OCI-M2 (cell line): ENCODE results near the gene HIPK2.

ENCODE experiments used
- DNase-seq: peaks from one replicate; lab custom pipeline; 2025; ENCODE audit not compliant: unreplicated experiment; lab: John Stamatoyannopoulos, UW

Gene HIPK2

DNA sequence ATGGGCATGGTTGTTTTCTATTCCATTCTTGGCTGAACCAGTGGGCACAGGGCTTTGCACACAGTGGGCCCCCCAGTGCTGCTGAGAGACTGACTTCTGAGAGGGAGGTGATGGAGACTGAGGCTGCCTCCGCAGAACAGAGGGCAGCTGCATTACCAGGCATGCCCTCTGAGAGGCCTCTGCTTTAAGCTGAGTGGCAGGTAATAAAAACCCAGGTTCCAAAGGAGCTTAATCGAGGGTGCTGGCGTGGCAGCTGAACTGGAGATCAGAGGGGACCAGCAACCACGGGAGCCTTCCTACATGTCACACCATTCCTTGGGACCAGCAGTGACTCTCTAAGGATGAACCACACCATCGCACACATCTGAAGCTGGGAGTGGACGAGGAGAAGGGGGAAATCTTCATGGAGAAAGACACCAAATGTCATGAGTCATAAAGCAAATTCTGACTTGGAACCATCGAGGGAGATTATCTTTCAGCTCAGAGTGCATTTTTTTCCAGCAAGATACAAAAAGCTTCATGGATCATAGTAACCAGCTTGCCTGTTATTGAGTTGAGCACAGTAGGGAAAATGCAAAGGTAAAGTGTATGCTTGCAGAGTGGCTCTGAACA lies 24.6 kb downstream of the HIPK2 start:
- DNase-seq, result no peak

DNA sequence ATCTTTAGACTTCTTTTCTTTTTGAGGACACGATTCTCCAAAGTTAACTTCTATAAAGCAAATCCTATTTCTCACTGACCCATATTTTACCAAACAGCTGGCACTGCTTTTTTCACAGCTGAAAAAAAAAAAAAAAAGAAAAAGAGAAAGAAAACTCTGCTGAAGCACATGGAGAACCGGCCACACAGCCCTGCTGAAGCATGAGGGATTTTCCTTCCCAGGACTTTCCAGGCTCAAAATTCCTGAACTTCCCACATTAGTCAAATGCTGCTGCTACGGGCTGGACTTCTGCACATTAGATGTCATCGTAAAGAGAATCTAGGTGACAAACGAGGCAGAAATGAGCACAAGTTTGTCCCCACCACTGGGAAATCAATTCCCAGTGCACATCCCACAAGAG lies 25.2 kb downstream of the HIPK2 start:
- DNase-seq, result no peak

DNA sequence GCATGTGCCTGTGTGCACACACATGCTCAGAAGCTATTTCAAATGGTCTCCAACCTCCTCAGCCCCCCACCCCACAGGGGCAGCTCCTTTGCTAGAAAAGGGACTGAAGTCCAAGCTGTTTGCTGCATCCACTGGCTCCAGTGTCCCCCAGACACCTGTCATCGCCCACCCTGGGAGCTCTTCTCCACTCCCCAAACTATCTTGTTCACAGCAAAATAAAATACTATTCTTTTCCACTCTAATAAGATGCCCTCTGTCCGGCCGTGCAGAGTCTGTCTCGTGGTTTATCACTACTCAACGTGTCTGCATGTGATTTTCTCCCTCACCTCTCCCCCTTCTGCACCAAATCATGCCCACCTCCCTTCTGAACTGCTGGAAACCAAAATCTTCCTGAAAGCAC lies 25.6 kb downstream of the HIPK2 start:
- no peak for DNase-seq

DNA sequence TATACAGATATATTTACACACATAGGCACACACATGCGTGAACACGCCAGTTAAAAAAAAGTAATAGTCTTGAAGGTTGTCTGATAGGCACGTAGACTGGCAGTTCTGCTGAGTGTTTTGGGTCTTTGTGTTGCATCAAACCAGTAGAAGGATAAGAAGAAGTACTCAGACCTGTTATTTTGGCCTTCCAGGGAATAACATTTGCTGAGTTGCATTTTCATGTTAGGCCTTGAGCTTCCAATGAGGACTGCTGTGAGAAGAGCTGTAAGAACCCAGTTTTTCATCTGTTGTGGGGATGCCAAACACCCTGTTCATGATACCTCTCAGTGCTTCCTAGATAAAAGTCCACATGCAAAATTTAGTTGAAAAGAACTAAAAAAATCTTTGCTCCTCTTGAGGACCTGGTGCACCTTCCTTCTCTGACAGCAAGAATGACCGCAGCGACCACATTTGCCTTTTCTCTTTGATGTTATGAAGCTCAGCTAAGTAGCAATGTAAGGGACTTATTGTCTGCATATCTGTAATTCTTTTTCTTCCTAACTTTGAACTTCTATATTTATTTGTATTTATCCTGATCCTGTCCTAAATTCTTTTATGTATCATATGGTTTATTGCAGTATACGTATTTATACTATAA lies 27.2 kb downstream of the HIPK2 start:
- no peak for DNase-seq

DNA sequence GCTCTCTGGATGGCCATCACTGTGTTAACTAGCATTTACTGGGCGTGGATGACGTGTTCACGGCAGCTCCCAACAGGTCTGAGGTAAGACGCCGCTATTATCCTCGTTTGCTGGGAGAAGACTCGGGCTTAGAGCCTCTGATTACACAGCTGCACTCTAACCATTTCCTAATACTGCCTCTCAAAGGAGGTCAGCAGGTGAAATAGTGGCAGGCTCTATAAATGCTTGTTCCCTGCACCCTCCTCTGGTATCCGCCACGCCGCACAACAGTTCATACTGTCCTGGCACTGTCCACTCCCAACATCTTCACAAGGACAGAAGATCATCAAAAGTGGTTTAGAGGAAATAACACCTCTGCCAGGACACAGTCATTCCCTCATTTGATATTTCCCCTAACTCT lies 28.3 kb downstream of the HIPK2 start:
- DNase-seq, result no peak

DNA sequence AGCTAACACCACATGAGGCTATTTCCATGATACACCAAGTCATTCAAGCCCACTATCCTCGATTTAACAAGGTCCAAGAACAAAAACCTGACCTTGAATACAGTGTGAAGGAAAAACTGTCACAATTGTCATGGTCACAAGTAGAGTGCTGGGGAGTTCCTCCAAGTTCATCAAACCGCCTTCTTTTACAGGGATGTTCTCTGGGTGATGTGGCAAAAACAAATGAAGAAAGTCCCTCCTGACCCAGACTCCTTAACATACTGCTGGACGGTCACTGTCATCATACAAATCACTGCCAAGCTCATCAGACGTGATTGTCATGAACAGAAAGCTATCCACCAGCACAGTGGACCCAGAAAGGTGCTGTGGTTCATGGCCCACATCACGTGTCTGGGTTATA lies 28.9 kb downstream of the HIPK2 start:
- no peak for DNase-seq

DNA sequence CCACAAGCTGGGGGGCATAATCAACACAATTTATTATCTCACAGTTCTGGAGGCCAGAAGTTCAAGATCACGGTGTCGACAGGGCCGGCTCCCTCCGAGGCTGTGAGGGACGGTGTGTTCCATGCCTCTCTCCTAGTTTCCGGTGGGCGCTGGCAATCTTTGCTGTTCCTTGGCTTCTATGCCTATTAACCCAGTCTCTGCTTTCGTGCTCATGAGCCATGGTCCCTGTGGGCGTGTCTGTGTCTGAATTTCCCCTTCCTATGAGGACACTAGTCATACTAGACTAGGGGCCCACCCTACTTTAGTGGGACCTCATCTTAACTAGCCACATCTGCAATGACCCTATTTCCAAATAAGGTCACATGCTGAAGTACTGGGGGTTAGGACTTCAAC lies 29.4 kb downstream of the HIPK2 start:
- DNase-seq, result no peak

DNA sequence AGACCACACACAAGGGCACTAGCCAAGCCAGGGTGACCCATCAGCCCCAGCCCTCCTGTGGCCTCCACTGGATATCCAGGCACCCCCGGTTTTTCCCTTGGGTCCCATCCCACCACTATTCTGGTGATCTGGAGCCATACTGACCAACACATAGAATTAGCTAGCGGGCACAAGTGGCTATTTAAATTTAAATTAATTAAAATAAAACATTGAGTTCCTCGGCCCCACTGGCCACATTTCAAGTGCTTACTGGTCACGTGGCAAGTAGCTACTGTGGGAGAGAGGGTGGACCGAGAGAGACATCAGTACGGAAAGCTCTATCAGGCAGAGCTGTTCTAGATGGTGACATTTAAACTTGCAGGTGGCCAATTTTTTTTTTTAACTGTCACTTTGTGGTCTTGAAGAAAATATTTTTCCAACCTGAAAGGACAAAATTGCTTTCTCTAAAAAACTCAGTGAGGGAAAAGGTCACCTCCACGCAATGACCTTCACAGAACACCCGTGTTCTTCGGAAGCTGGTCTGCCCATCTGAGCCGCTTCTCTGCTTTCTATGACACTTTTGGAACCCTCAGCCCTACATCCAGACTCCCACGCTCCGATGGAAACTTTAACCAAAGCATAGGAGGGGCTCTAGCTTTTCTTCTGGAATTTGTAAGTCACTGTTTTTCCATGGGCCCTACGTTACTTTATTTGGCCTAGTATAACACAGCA lies 30.0 kb downstream of the HIPK2 start:
- no peak for DNase-seq

DNA sequence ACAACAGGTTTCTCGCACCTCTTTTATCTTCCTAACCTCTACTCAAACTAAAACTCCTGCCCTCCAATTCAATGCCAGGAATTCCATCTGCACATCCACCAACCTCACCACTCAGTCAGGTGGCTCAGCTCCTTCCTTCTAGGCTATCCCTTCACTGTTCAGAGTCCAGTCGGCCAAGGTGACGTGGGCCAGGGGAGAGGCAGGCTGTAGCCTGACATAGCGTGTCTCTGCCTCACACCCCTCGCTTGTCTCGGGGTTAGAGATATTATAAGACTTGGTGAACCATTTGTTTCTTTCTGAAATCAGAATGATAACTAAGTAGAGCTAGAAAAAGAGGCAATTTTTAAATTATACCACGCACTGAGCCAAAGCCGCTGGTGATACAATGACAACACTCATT lies 31.1 kb downstream of the HIPK2 start:
- DNase-seq, result no peak

DNA sequence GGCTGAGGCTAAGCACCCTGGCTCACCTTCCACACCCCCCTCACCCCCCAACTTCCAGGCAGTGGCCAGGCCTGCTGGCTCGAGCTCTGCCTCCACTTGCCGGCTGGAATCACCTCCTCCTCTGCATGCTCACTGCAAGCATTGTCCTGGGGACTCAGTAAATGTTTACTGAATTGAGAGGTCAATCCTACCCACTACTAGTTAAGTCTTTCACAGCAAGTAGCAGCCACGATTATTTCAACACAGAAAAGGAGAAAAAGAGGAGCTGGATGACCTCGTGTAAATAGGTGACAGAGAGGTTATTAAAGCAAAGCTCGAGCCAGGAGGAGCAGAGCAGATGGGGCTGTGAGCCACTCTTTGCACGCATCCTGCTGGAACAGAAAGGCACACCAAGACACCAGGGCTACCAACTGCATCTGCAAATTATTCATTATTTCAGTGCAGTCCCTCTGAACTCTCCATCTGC lies 32.1 kb downstream of the HIPK2 start:
- DNase-seq, result no peak

DNA sequence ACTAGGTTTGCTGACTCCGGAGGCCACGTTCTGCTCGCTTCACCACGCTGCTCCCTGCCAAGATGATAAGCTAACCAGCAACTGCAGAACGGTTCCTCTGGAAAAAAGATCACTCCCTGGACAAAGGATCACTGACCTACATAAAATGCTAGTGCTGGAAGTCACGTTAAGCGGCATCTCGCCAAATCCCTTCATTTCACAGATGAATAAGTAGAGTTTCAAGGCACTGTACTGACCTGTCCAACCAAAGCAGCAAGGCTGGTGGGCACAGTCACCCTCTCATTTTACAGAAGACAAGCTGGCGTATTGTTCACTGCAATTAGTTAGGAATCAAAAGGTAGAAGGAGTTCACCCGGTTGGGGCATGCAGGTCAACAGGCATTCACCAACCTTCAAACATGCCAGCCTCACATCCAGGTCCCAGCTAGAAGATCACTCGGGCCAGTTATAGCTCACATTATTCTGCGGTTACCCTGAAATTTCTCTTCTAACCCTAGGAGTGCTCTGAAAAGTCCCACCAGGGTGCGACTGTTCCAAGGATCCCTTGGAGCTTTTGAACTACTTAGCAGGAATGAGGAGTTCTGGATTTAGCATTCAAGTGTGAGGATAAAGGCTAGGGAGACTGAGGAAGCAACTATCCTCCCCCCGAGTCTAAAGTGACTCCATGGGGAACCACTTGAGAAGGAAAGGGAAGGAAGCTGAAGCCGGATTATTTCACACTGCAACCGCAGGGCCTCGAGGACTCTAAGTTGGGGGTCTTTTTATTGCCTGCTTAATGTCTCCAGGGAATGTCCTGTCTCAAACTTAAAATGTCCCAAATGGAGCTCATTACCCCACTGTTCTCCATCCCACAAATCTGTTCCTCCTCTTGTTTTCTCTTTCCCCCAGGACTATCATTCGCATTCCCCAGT lies 32.8 kb downstream of the HIPK2 start:
- no peak for DNase-seq

DNA sequence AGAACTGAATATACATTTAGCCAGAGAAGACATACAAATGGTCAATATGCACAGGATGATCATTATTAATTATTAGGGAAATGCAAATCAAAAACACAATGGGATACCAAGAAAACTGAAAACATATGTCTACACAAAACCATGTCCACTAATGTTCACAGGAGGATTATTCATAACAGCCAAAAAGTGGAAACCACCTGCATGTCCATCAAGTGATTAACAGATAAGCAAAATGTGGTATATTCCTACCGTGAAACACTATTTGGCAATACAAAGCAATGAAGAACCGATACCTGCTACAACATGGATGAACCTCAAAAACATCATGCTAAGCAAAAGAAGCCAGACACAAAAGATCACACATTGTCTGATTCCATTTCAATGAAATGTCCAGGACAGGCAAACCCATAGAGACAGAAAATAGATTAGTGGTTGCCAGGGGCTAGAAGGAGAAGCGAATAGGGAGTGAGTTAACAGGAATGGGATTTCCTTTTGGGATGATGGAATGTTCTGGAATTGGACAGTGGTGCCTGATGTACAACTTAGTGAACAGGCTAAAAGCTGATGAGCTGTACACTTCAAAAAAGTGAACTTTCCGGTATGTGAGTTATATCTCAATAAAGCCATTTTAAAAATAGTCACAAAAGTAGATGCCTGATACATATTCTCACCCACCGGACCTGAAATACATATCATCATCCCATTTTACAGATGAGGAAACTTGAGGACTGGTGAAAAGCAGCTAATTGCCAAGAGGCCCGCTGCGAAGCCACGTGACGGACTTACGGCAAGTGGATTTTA lies 33.6 kb downstream of the HIPK2 start:
- DNase-seq, result no peak

DNA sequence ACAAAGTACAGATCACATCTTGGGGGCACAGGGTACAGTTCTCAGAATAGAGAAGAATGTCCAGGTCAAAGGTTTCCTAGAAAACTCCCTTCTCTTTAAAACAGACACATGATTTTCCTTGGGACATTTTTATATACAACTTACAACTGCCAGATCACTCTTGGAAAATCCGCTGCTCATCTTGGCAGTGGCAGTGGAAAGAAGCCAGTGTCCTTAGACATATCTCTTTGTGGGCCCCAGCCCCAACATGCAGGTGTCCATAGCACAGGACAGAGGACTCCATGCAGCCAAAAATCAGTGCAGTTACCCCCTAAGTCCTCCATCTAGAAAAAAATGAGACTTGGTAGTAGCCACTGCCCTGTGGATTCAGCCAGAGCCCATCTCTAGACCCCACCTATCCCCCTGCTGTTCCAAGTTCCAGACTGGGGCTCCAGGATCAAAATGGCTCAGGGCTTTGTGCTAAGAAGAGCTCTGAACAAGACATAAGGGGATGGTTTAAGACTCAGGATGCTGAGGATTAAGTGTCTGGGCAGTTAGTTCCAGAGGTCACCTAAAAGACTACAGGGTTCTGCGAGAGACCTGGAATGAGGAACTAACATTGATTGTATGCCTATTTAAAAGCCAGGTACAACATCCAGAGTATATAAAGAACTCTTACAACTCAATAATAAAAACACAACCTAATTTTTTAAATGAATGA lies 34.4 kb downstream of the HIPK2 start:
- DNase-seq, result no peak

DNA sequence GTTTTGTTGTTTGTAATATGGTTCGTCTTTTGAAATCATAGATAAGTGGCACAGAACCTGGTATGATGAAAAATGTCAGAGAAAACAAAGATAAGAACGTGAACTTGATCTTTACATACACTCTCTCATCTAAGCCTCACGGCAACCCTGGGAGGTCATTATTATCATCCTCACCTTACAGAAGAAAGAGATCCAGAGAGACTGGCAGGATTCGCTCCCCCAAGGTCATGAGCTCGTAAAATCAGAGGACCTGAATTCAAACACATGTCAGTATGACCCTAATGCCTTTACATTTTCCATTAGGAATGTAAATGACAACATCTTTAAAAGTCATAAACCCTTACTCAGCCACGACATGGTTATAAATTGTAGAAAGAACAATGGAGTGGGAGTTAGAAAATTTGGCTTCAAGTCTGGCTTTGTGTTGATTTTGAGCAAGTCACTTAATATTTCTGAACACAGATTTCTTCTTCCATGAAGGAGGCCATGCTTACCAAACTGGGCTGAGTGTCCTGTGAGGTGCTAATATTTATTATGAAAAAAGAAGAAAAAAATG lies 35.9 kb downstream of the HIPK2 start:
- DNase-seq, result no peak

DNA sequence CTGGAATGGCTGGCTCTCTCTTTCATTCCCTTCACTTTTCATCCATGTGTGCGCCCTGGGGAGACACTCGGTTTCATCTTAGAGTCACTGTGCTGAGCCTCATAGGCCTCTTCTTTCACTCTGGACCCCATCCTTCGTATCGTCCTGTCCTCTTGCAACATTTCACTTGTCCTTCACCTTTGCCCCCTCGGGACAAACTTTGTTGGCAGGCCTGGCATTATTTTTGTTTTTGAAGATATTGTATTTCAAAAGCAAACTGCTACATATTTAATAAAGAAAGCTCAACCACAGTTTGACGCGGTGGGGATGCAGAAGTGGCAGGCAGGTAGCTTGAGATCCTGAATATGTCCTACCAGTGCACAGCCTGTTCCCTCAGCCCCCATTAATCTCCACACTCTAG lies 36.6 kb downstream of the HIPK2 start:
- DNase-seq, result no peak

DNA sequence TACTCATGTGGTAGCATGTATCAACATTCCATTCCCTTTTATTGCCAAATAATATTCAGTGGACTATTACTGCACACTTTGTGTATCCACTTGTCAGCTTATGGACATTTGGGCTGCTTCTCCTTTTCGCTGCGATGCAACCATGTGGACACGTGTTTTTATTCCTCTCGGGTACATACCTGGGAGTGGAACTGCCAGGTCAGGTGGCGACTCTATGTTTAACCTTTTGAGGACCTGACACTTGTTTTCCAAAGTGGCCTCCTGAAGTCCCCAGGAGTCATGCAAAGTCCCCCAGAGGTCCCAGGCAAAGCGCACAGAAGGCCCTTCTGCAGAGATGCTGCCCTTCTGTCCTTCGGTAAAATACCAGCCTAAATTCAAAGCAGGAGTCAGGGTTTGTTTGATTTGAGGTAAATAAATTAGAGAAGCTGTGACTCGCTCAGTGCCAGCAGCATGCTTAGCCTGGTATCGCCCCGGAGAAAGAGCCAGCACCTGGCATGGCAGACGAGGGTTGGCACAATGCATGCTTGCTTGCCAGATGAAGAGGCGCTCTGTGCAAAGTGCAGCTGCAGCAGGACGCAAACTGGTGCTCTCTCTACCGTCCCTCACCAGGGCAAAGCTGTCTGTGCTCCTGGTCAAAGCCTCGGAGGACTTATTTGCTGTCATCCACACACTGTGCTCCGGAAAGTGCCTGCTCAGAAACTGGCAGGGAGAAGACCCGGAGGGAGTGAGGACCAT lies 37.8 kb downstream of the HIPK2 start:
- DNase-seq, result no peak

DNA sequence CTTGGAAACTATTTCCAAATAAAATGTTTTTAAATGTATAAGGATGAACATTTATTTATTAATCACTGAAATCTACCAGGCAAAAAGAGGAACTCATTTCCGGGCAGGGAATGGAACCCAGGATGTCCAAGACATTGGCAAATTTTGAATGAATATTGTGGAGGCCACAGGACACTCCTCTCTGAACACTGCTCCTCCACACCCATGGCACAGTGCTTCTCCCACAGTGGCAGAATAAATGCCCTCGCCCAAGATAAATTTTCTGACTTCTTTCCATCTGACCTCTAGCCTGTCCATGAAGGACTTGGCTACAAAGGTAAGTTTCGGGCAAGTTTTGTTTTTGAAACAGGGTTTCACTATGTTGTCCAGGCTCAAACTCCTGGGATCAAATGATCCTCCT lies 39.0 kb downstream of the HIPK2 start:
- DNase-seq, result no peak

DNA sequence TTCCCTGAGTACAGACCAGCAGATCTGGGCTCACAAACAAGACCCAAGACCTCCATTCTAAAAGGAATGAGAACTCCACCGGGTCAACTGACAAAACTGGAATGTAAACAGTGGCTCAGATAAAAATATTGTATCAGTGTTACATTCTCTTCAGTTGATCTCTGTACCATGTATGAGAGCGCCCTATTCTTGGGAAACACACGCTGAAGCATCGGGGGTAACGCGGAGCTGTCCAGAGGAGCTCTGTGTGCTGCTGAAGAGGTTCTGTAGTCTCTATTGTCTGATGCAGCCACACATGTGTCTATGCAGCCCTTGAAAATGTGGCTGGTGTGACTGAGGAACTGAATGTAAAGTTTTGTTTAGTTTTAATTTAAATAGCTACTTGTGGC lies 39.7 kb downstream of the HIPK2 start:
- no peak for DNase-seq
